GM19035 (cell line): Measurements from ENCODE around the gene USP47.

Experiments used
- ATAC-seq: cut with Tn5 transposase; IDR thresholded peaks from one replicate; pipeline ENCODE4 v1.9.1; 2021; ENCODE audit not compliant: unreplicated experiment

Gene USP47

DNA sequence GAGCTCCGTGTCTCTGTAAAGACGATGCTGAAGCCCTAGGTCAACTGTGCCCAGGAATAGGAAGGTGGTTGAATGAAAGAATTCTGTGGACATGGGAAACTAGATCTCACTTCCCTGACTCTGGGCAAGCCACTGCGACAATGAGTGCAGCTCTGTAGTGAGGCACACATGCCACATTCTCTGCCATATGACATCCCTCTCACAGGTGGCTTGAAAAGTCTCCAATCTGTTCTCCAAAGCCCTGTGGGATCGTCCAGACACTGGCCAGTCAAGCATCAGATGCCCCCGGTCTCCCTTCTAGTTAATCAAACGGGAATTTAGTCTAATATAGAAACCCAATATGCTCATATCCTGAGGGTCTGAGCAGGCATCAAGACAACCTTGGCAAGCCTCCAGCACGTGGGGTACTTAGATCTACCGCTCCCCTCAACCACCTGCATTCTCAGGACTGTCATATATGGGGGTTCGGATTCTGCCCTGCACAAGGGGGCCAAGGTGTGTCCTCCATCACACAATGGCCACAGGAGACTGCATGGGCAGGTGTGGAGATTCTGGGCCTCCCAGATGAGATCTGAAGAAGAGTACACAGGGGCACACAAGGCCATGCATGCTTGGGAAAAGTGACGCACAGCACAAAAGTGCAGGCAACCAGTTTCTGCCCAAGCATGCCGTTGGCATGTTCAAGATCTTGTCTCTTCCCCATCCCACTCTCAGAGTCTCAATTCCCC, 154.7 kb downstream of the USP47 start:
- ATAC-seq, result no peak

GRCh38 chr11:11997049-11997322, 155.2 kb downstream of the USP47 start:
- no peak for ATAC-seq

GRCh38 chr11:11998091-11998781, 156.5 kb downstream of the USP47 start:
- no peak for ATAC-seq

DNA sequence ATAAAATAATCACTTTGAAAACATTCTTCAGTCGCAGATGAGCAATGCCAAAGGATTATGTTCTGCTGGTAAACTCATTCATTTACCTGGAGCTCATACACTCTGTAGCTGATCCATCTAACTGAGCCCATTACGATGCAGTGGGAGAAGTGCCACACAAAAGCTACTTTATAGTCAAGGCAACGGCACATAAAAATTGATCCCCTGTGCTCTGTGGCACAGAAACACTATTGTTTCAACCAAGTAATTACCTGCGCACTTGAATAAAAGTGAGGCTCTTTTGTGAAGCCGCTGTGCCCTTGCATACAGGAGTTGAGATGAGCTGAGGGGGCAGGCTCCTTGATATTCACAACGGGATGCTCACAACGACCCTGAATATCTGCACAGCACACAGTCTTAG, 159.4 kb downstream of the USP47 start:
- ATAC-seq, result no peak

GRCh38 chr11:12003336-12003735, 161.6 kb downstream of the USP47 start:
- ATAC-seq, result no peak

GRCh38 chr11:12003815-12004214, 162.0 kb downstream of the USP47 start:
- no peak for ATAC-seq

- ATAC-seq, result no peak
Observed at GRCh38 chr11:12005061-12005460, 163.3 kb downstream of the USP47 start.

- no peak for ATAC-seq
Observed at GRCh38 chr11:12005476-12005875, 163.7 kb downstream of the USP47 start.

DNA sequence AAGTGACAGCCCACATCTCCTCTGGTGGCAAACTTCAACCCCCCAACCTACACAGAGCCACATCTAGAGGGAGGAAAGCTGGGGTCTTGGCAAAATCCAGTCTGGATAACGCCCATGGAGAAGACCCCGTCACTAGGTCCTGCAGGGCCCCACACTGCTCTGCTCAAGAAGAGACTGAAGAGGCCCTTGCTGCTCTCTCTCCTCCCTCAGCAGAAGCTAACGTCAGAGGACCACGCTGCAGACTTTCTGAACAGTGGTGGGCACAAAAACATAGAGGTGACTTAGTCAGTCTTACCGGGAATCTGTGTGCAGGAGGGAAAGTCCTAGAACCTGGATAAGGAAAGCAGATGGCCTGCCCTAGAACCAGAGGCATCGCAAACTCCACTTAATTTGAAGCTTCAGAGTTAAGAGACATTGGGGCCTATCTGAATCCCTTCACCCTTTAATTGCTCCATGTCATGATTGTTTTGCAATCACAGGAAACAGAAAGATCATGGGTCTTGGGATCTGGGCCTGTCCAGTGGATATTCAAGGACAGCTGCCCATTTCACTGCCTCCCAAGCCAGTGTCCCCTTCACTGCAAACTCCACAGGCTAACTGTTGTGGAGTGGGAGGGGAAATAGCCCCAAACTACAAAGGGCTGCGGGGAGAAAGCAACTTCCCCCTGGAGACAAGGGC, 164.9 kb downstream of the USP47 start:
- ATAC-seq, result no peak

DNA sequence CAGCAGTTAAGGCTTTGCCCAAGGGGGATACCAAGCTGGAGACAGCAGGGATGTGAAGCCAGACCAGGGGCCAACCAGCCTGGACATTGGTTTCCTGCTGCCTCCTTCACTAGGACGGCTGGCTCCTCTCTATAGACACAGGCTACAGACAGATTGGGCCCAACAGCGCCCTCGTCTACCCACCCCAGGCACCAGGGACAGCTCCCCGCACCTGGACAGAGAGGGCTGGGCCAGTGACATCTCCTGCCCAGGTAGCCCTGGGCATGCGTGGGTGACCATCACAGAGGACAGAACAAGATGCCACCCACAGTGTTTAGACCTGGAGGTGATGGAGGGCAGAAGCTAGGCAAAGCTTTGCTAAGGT, 165.4 kb downstream of the USP47 start:
- no peak for ATAC-seq

GRCh38 chr11:12007769-12008737, 166.3 kb downstream of the USP47 start, which contains the start of gene DKK3:
Gene DKK3 (minus strand): TSS chr11:12008626. CDS start chr11:12008582, 44 bp downstream.
- no peak for ATAC-seq
